ENCODE measurements around the gene SCFD2.
A peak's percentile ranks its signal among the peaks of the same experiment; 100 is the strongest.

SCFD2 gene

DNA sequence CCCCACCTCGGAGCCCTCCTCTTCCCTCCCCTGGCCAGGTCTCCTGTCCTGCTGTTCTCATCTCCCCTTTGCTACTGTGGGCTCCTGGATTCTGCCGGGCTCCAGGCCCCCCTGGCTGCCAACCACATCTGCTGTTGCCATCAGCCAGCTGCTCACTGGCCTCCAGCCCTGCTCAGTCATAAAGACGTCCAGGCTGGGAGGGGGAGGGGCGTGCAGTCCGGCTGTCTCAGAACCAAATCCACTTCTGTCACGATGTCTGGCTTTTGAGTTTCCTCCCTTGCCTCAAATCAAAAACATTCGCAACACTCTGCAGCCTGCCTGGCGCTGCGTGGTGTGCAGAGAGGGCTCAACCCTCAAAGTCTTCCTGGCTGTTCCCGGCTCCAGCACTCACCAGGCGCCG, 496.7 kb downstream of the SCFD2 start:
- DNase-seq, result no peak

DNA sequence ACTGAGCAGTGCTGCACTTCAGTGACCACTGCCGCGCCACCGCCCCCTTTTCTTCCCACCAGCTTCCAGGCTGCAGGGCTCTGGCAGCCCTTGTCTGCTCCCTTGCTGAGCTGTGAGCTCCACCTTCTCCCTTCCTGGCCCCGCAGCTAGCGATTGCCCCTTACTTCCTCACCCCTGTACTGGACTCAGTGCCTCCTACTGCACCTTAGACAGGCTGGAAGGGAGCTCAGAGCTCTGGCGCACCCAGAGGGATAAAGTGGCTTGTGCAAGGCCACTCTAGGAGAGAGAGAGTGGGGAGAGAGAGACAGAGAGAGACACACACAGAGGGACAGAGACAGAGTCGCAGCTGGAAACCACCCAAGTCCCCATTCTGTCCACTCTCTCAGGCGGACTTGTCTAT, 497.7 kb downstream of the SCFD2 start:
- DNase-seq, result no peak

DNA sequence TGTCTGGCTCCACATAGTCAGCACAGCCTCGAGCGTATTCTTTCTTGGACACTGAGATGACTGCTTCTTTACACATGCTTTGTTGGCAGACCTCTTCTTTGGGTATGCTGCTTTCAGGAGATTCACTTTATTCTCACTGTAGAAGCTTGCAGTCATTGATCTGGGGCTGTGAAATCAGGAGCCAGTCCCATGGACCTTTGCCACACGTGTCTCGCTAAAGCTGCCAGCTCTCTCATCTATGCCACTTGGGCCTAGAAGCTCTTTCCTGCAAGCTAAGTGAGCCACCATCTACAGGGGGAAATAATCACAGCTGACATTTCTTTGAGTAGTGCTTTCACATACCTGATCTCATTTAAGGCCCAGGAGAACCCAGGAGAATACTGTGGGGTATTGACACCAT, 498.7 kb downstream of the SCFD2 start:
- DNase-seq, result no peak

DNA sequence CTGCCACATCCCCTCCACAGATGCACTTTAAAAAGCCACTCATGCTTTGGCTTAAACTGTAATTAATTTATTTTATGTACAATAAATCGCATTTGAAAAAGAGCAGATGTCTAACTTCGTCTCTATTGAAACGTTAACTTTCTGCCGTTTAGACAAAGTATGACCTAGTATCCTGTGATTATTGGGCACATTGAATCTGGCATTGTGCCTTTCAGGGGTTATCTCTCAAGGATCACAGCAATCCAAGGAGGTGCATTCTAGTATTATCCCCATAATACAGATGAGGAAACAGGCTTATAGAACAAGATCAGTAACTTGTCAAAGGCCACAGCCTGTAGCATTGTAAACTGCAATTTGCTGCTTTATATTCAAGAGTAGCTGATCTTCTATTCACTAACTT, 499.1 kb downstream of the SCFD2 start:
- no peak for DNase-seq

DNA sequence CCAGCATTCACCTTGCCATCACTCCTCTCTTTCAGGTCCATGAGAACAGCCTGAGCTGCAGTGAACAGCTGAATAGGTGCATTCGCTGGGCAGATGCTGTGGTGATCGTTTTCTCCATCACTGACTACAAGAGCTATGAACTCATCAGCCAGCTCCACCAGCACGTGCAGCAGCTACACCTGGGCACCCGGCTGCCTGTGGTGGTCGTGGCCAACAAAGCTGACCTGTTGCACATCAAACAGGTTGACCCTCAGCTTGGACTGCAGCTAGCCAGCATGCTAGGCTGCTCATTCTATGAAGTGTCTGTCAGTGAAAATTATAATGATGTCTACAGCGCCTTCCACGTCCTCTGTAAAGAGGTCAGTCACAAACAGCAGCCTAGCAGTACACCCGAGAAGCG, 500.6 kb downstream of the SCFD2 start:
- DNase-seq, result no peak

DNA sequence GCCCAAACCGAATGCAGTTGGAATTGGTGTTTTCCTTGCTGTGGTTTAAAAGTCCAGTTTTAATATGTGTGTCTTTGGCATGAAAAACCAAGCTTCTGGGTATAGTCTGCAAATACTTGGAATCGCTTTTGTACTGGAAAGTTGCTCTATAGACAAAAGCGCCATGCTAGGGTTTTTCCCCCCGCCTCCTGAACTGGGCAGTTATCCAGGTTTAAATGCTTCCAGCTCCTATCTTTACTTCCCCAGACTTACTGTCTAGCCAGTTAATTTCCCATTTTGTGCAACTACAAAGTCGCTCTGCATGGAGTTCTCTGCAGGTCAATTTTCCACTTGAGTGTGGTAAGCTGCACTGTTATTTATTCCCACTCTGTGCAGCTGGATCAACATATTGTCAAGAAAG, 501.1 kb downstream of the SCFD2 start:
- no peak for DNase-seq

DNA sequence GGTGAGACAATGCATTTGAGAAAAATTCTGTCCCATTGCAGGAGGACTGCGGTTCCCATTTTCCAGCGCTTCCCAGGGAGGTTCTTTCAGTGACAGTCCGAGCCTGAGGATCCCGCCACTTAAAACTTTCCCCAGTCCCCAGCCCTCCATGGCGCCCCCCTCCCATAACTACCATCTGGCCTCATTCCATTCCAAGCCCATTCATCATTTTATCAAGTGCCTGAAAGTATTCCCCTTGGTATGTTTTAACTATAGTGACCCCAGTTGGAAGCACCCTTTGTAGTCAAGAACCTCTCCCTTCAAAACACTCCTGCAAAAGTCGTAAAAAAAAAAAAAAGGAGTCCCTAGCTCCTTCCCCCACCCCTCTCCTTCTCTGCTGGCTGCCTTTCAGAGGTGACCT, 502.5 kb downstream of the SCFD2 start:
- DNase-seq, result no peak

DNA sequence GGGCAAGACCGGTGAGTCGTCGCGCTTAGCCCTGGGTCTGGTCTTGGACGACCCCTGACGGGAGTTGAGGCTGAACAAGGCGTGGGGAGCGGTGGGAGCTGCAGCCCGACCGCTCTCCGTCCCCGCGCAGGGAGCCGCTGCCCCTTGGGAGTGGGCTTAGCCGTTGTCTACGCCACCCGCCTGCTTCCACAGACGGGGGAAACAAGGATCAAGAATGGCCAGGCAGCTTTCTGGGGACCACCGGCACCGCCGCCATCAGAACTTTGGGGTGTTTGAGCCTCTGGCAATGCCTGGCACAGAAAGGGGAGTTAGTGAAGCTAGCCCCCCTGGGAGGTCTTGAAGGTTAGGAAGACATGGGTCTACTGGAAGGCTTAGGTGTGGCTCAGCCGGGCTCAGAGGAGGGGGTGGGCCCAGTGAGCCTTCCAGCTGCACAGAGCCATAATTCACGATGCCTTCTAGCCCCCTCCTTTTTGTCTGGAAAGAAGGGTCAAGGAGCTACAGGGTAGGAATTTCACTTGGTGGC, 503.2 kb downstream of the SCFD2 start:
- no peak for DNase-seq

DNA sequence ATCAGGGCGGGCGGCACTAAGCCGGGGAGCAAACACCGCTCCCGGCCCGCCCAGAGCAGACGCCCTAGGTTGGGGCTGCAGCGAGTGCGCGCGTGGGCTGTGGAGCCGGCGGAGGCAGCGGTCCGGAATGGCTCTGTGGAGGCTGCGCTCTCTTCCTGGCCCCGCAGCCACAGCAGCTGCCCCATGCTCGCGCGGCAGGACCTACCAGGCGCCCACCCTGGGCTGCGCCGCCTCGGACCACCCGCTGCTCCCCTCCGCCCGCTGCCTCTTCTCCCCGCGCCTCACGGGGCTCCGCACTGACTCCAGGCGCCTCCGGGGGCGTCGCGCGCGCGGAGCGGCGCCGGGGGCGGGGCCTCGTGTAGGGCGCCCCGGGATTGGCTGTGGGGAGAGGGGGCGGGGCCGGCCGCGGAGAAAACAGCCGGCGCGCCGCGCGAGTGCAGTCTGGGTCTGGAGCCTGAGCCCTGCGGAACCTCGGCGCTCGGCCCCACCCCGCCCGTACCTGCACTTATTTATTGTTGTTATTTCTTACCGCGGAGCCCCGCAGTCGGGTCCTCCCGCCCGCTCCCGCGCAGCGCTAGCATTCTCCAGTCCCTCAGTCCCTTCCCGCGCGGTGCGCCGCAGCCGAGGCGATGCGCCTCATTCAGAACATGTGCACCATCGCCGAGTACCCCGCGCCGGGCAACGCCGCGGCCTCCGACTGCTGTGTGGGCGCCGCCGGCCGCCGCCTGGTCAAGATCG, 503.8 kb downstream of the SCFD2 start, which contains the start of gene RASL11B:
Gene RASL11B, plus strand, starts transcription at position 439 of the 738 bp plus-strand sequence. Its CDS starts 191 bp downstream, at position 630.
- peak; percentile 79 for DNase-seq

DNA sequence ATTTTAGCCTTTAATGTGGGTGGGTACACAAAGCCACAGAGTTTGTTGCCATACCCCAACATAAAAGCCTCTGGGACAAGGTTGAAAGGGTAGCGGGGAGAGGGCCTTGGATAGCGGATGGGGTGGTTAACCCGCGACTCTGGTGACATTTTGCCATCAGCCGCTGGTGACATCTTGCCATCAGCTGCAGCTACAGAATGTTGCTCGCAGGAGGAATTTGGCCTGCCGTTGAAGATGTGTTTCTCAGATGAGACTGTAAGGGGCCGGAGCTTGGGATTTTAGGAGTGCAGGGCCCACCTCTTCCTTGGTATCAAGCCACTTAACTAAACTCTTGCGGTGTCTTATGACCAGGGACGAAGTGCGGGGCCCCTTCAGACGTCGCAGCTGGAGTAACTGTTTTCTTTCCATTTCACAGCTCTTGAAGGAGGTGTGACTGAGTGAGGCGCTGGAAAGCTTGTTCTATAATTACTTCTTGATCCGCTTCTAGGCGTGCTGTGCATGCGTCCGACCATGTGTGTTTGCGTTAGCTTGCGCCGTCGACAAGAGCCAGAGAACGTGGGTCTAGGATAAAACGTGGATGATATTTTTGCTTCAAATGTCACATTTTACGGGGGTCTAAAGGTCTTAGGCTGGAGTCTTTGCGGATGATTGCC, 504.6 kb downstream of the SCFD2 start:
- no peak for DNase-seq

DNA sequence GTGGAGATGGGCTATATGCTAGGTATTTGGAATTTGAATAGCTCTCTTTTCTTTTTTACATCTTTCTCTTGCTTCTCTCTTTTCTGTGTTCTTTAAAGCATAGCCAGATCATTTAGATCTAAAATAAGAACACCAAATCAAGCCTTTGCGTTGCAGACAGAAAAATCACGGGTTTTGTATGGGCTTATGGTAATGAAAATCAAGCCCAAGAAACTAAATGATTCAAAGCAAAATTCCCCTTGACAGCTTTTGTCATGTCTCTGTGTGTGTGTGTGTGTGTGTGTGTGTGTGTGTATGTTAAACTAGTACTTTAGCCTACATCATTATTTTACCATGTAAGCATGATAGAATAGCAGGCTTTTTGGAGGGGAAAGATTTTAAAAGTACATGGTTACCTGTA, 505.5 kb downstream of the SCFD2 start:
- no peak for DNase-seq

DNA sequence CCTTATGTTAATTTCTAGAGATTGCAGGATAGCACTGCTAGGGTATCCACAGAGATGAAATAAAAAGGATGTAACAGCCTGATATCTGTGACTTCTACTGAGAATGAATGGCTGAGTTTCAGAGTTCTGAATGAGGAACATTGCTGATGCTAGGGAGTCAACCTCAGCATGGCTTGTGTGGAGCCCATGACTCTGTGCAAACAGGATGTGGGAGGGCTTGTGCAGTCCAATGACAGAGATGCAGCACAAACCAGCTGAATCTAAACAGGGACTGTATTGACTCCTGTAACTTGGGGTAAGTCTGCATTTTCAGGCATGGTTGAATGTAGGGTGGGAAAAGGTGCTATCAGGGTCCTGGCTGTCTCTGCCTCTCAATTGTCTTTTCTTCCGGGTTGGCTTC, 509.1 kb downstream of the SCFD2 start:
- no peak for DNase-seq

DNA sequence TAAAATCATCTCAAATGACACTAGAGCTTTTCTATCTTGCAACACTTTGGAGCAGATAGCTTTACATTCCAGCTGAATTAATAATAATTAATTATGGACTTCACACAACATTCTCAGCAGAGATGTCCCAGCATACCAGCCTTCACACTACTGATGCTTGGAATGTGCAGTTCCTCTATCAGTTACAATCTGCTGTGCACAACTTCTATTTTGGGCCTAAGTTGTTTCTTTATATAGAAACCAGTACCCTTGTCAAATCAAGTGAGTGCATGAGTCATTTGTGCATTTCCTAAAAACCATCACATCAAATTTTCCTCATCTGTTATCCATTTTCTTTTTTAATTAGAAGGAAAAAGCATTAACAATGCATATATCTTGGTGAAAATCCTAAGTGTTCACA, 512.5 kb downstream of the SCFD2 start:
- DNase-seq, result peak; percentile 10

DNA sequence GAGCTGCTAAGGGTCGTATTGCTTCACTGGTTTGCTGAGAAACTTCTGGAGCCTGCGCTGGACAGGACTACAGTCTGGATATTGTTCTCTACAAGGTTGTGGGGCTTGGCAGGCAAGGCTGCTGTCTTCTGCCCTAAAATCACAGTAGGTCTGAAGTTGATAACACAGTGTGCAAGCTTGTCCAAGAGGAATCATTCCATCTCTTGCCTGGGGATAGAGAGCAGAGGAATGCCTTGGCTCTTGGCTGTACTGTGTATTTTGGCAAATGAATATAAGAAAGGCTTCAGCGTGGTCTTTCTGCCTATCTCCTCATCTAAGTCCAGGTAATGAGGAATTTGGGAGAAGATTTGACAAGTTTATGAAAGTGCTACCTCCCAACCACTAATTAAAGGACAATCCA, 513.1 kb downstream of the SCFD2 start:
- no peak for DNase-seq

DNA sequence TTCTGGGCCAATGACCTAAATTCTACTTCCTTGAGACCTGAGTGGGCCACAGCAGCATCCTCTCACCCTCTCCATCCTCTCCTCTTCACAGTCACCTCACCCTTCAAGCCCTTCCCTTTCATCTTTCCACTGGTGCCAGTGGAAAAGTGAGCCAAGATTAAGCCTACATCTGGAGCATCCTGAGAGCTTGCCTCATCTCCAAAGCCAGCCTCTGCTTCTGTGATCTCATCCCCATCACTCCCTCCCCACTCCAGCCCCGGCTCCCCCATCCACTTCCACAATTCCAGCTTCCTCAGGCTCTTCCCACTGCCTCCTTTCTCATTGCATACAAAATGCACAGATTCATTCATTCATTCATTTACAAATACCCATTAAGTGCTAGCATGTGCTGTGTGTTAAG, 513.8 kb downstream of the SCFD2 start:
- DNase-seq, result no peak

DNA sequence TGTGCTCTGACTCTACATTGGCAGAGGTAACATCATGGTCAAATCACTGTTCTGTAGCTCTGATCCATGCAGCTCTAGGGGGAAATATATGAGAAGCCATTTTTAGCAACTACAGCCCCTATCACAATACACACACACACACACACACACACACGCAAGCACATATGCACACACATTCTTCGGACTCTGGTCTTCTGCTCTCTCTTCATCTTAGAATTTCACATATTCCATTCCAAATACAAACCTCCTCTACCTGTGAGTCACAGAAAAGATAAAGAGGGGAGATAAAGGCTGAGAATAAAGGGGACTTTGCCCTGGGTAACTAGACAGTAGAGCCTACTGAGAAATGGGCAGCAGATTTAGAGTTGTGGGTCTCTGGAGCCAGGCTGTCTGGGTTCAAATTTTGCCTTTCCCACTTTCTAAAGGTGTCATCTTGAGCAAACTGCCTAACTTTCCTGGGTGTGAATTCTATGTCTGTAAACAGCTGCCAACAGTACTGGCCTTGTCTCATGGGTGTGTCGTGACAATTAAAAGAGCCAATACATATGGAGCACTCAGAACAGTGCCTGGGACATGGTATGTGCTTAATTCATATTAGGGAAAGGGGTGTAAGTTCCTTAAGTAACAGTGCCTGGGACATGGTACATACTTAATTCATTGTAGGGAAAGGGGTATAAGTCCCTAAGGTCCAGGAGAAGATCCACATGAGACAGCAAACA, 515.3 kb downstream of the SCFD2 start:
- no peak for DNase-seq

DNA sequence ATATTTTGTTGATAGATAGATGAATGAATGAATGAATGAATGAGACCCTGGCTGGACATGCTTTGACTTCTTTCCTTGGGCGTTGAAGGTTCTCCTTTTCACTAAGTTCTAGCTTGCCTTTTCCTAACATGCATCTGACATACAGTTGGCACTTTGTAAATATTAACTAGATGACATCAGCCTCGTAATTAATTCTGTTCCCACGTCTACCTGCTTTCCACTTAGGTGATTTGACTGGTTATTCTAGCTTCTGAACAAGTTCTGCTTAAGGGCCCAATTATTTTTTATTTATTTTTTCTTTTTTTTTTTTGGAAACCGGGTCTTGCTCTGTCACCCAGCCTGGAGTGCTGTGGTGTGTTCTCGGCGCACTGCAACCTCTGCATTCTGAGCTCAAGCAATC, 517.6 kb downstream of the SCFD2 start:
- no peak for DNase-seq

DNA sequence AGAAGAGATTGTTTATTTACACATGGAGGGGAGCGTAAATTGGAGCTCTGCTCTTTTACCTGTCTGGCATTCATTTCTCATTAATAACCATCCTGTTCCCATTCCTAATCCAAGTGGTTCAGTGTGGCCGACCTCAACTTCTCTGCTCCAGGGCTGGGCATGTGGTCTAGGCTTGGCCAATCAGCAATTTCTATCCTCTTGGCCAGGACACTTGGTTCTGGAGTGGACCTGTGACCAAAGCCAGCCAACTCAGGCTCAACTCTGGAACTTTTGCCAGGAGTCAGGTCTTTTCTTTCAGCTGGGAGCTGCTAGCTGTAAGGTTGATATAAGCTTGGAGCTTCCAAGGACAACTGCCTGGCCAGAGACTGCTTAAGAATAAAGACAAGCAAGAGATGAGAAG, 519.4 kb downstream of the SCFD2 start:
- no peak for DNase-seq

DNA sequence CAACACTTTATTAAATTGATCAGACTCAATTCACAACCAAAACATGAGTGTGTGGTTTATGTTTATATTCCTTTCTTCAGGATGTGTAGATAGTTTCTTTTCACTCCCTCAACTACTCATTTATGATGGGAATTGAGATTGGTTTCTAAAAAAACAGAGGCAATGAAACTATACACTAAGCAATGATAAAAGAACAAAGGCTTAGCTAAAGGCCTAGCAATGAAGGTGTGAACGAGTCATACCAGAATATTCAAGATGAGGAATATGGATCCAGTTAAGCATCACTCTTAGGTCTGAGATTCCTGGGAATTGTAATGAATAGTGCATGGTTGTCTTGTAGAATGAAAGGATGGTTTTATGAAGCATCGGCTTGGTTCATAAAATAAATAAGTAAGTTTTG, 521.3 kb downstream of the SCFD2 start:
- no peak for DNase-seq

DNA sequence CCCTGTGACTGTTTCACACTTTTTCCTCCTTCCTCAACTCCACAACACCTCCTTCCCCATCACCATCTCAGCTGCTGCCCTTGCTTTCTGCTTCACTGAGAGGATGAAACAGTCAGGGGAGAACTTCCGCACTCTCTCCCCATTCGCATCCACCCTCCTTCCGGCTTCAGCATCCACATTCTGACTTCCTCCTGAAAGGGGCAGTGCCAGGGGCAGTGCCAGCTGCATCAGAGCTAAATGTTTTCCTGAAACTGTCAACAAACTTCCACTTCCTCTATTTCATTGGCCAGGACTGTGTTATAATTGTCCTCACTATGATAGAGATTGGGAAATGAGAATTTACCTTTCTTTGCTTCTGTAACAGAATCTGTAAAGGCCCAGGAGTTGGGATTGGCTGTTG, 521.9 kb downstream of the SCFD2 start:
- no peak for DNase-seq

DNA sequence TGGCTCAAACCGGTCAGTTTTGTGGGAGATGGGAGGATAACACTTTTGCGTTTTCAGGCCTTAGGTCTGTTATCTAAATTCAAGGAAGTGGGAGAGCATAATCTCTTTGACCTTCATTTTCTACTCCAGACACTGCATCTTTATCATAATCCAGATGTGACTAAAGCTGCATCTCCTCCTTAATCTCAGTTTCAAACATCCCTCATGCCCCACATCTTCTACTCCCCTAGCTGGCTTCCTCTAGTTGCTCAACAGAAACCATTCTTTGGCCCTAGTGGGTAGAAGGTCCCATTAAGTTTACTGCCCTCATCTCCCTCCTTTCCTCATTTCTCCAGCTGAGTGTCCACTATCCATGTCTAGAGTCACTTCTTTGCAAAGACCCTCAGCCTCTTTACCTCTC, 522.5 kb downstream of the SCFD2 start:
- DNase-seq, result peak; percentile 46

DNA sequence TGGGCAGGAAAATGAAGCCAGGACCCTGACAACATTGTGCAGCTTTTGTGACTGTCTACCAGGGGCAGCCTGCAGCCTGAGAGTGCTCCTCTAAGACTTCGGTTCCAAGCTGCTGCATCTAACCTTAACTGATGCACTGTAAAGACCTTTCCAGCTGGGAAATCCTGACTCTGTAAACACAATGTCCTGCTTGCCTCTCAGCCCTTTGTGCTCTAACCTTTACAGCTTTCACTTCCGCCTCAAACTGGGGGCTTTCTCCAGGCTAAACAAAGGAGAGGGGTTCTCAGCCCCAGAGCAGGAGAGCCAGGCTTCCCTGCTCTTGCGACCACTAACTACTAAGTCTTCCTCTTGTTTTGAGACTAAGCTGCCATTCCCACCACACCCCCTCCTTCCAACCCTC, 523.1 kb downstream of the SCFD2 start:
- DNase-seq, result no peak

DNA sequence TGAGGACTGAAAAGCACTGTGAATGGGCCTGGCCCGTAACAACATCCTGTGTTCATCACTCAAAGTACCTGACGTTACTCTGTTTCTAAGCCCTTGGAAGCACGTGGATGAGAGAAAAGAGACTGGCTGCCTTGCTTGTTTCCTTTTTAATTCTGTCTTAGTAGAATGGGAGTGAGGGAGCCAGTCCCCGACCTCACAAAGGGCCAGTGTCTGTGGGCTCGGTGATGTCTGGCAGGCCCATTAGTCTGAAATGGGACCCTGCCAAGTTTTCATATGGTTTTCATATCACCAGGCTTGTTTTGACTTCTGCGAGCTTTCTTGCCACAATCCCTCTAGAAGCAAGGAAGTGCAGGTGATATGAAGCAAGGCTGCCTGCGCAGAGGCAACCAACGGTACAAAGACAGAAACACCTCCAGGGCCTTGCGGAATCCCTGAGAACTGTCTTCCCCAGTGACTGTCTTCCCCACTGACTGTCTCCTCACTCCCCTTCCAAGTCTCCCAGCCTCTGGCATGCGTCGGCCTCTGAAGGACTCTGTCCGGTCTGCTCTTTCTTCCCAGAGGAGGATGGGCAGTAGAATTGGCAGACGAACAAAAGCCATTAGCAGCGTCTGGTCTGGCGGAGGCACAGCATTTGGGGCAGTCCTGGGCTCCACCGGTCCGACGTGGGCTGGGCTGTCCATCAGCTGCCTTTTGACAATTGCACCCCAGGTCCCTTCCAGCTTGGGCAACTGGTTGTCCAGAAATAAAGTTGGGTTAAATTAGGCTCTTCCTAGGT, 524.0 kb downstream of the SCFD2 start:
- DNase-seq, result no peak
